22Rv1 (cell line): ENCODE data around the gene GAS7.

Experiments
- CTCF ChIP-seq: fragments of 450-650 bp; IDR thresholded peaks from 2 replicates; pipeline ENCODE4 v1.5.1; 2017; ENCODE audit warnings: mild to moderate bottlenecking
- ZFX ChIP-seq: fragments of 450-650 bp; IDR thresholded peaks from 2 replicates; pipeline ENCODE4 v1.6.1; 2017; ENCODE audit warnings: antibody characterized with exemption, borderline replicate concordance

DNA sequence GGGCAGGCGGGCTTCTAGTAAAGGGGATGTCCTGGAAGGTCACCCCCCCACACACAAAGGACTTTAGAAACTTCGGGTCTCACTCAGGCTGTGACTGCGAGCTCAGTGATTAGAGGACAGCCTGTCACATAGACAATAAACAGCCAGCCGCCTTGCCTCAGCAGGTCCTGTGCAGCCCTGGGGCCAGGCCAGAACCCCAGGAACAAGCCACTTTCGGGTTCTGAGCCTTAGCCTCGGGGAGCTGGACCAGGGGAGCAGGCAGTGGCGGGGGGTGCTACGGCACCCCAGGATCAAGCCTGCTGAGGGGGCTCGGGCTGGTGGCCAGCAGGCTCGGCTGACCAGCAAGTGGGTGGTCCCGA, 1.1 kb downstream of the GAS7 start:
- TF ChIP-seq CTCF, result no peak
- no peak for TF ChIP-seq ZFX
